Memory B cell (primary cell): Measurements from ENCODE around the gene SP3.

Source experiments
- ATAC-seq: fragments of 150-1000 bp; cut with Tn5 transposase; 2 replicates; pipeline ENCODE4 v1.10.0; 2021; ENCODE audit warnings: low read depth, mild to moderate bottlenecking, moderate library complexity
- DNase-seq, 2 donors: peaks; one replicate each; pipeline ENCODE4 v3.0.0; 2022; ENCODE audit warnings: low spot score in 2 of 2
- H3K27ac Mint-ChIP-seq: one replicate; pipeline ENCODE4 v1.8.0; 2022; ENCODE audit warnings: mild to moderate bottlenecking, moderate library complexity, mixed read lengths
- H3K27me3 Mint-ChIP-seq: one replicate; pipeline ENCODE4 v1.8.0; 2022; ENCODE audit warnings: mixed read lengths
- H3K36me3 Mint-ChIP-seq: one replicate; pipeline ENCODE4 v1.8.0; 2022; ENCODE audit warnings: mild to moderate bottlenecking, mixed read lengths
- H3K4me1 Mint-ChIP-seq: one replicate; pipeline ENCODE4 v1.8.0; 2022; ENCODE audit warnings: mixed read lengths
- H3K4me3 Mint-ChIP-seq: one replicate; pipeline ENCODE4 v1.8.0; 2022; ENCODE audit warnings: mild to moderate bottlenecking, moderate library complexity, mixed read lengths
- H3K9me3 Mint-ChIP-seq: one replicate; pipeline ENCODE4 v1.8.0; 2022; ENCODE audit warnings: mixed read lengths

The SP3 gene

DNA sequence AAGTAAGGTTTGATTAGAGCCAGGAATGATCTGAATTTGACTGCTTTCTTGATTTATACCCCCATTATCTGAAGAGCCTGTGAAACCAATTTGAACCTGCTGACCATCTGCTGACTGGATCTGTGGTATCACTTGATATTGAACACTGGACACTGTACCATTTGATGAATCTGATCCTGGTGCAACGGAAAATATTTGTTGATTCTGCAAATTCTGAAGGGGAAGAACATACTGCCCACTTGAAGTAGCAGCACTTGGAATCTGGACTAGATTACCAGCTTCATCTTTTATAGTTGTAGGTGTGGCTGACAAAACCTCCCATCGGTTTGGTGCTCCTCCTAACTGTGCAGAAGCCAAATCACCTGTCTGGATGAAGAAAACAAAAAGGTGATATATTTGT lies 9.3 kb downstream of the SP3 start:
- Mint-ChIP-seq H3K36me3 (peaks cover 40% of the 10 kb centered on the region), H3K4me1 (peaks cover 52% of the 10 kb centered on the region), H3K27me3 (no peaks in the 10 kb centered on the region), H3K9me3 (peaks cover 2% of the 10 kb centered on the region), H3K4me3 (no peak overlapping the region), H3K27ac (peak overlapping the region; percentile 81)
- ATAC-seq (no peak), DNase-seq (no peak)

DNA sequence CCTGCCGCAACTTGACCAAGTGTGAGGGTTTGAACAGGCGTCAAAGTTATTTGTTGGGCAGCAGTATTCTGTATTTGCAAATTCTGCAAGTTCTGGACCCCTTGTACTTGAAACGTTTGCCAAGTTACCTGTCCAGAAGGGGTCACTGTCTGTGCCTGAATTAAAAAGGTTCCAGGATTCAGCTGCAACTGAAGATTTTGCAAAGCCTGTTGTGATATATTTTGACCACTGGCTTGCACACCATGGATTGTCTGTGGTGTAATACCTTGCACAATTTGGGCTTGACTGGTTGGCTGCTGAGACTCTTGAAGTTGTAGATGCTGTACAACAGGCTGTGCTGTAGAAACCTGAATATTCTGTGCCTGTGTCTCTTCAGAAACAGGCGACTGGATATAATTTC lies 10.2 kb downstream of the SP3 start:
- H3K4me1 Mint-ChIP-seq = peaks cover 50% of the 10 kb centered on the region
- ATAC-seq (peak; percentile 27), DNase-seq (no peak)
- peak overlapping the region; percentile 81 for H3K27ac Mint-ChIP-seq
- no peak overlapping the region for H3K4me3 Mint-ChIP-seq
- H3K9me3 Mint-ChIP-seq = peaks cover 2% of the 10 kb centered on the region
- peaks cover 34% of the 10 kb centered on the region for H3K36me3 Mint-ChIP-seq
- H3K27me3 Mint-ChIP-seq = no peaks in the 10 kb centered on the region

DNA sequence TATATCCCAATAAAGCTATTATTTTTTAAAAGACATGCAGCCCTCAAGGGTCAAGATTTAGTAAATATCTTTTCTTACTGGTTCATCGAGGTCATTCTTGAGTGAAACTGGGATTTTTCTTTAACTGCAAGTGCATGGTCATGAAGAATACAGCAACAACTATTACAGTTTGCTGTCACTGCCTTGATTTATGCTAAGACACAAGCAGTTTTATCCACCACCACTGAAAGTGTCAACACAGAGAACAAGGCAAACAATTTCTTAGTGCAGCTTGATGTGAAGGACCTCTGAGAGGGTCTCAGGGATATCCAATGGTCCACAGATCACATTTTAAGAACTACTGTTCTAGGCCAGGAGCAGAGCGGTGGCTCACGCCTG lies 12.1 kb downstream of the SP3 start:
- Mint-ChIP-seq H3K4me1 (peaks cover 46% of the 10 kb centered on the region), H3K4me3 (no peak overlapping the region), H3K36me3 (peaks cover 27% of the 10 kb centered on the region), H3K27me3 (no peaks in the 10 kb centered on the region), H3K9me3 (no peaks in the 10 kb centered on the region), H3K27ac (peak overlapping the region; percentile 43)
- ATAC-seq = no peak
- no peak for DNase-seq

- H3K4me3 Mint-ChIP-seq = peak overlapping the region; percentile 37
- H3K9me3 Mint-ChIP-seq = no peaks in the 10 kb centered on the region
- peaks cover 50% of the 10 kb centered on the region for H3K4me1 Mint-ChIP-seq
- peaks cover 31% of the 10 kb centered on the region for H3K36me3 Mint-ChIP-seq
- ATAC-seq (no peak), DNase-seq (no peak)
- H3K27me3 Mint-ChIP-seq = no peaks in the 10 kb centered on the region
- H3K27ac Mint-ChIP-seq = peak overlapping the region; percentile 43
Measured at GRCh38 chr2:173952267-173953046, 12.7 kb downstream of the SP3 start.

DNA sequence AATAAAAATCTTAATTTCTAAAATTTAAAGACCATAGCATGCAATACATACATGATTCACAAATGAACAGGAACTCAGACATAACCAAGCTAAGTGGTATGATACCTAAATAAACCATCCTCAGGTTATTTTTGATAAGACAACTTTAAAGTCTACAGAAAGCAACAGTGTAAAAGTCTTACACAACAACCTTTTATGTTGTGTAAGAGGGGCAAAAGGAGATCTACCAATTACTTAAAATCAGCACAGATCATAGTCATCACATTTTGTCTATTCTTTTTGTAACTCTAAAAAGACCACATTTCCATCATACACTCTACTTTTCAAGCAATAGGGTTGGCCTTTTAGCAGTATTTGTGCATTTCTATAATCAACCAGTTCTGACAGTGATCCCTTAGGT lies 16.3 kb downstream of the SP3 start:
- Mint-ChIP-seq H3K4me1 (peaks cover 36% of the 10 kb centered on the region), H3K27me3 (no peaks in the 10 kb centered on the region), H3K27ac (no peak overlapping the region), H3K36me3 (peaks cover 25% of the 10 kb centered on the region), H3K4me3 (no peak overlapping the region), H3K9me3 (no peaks in the 10 kb centered on the region)
- ATAC-seq = no peak
- DNase-seq = no peak

- H3K9me3 Mint-ChIP-seq = no peaks in the 10 kb centered on the region
- H3K4me1 Mint-ChIP-seq = peaks cover 41% of the 10 kb centered on the region
- ATAC-seq (no peak), DNase-seq (no peak)
- no peak overlapping the region for H3K27ac Mint-ChIP-seq
- H3K27me3 Mint-ChIP-seq = no peaks in the 10 kb centered on the region
- H3K36me3 Mint-ChIP-seq = peaks cover 26% of the 10 kb centered on the region
- no peak overlapping the region for H3K4me3 Mint-ChIP-seq
Measured at GRCh38 chr2:173948198-173948597, 17.0 kb downstream of the SP3 start.

DNA sequence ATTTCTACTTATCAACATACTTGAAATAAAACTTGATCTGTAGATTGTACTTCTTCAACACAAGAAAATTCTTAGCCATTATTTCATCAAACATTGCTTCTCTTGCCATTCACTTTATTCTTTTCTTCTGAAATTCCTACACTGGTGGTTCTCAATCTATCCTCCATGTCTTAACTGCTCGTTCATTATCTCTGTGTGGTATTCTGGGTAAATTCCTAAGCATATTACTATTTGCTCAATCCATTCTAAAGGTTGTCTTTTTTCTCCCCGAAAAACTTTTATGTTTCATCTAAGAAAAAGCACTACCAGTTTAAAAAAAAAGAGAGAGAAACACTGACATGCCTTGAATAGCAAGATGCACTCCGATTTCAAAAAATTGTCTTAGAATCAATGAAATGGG lies 18.0 kb downstream of the SP3 start:
- Mint-ChIP-seq H3K27ac (peak overlapping the region; percentile 72), H3K36me3 (peaks cover 17% of the 10 kb centered on the region), H3K9me3 (no peaks in the 10 kb centered on the region), H3K4me3 (no peak overlapping the region), H3K27me3 (no peaks in the 10 kb centered on the region), H3K4me1 (peaks cover 42% of the 10 kb centered on the region)
- DNase-seq (no peak), ATAC-seq (no peak)

DNA sequence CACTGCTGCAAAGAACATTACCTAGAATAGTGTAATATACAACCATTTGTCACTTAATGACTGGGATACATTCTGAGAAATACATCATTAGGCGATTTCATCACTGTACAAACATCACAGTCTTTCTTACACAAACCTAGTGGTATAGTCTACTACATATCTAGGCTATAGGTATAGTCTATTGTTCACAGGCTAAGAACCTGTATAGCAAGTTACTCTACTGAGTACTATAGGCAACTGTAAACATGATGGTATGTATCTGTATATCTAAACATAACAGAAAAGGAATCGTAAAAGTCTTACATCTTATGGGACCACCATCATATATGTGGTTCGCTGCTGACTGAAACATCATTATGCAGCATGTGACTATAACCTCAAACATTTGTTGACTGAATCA lies 21.4 kb downstream of the SP3 start:
- no peak overlapping the region for H3K27ac Mint-ChIP-seq
- DNase-seq = no peak
- H3K4me3 Mint-ChIP-seq = no peak overlapping the region
- ATAC-seq = no peak
- no peaks in the 10 kb centered on the region for H3K9me3 Mint-ChIP-seq
- peaks cover 49% of the 10 kb centered on the region for H3K4me1 Mint-ChIP-seq
- peaks cover 17% of the 10 kb centered on the region for H3K36me3 Mint-ChIP-seq
- H3K27me3 Mint-ChIP-seq = no peaks in the 10 kb centered on the region

- ATAC-seq = no peak
- no peak overlapping the region for H3K27ac Mint-ChIP-seq
- H3K4me3 Mint-ChIP-seq = no peak overlapping the region
Measured at GRCh38 chr2:173942861-173943523, 22.2 kb downstream of the SP3 start.

DNA sequence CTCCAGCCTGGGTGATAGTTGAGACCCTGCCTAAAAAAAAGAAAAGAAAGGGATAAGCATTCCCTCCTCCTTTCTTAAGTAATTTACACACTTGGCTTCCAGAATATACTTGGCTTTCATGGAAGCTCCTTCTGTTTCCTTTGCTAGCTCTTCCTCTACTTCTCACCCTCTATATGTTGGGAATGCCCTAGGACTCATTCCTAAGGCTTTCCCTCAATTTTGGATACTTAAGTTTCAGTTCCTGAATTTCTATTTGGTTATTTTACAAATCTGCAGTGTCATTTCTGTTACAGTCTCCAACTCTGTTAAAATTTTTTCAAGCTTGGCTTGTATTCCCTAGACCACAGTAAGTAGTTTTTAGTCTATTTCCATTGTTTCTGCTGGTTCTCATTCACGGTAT lies 23.6 kb downstream of the SP3 start:
- Mint-ChIP-seq H3K36me3 (peaks cover 10% of the 10 kb centered on the region), H3K27me3 (no peaks in the 10 kb centered on the region), H3K9me3 (no peaks in the 10 kb centered on the region), H3K4me3 (peak overlapping the region; percentile 52), H3K27ac (peak overlapping the region; percentile 83), H3K4me1 (peaks cover 44% of the 10 kb centered on the region)
- ATAC-seq (no peak), DNase-seq (no peak)

More at GRCh38 chr2:173942861-173943523, 22.2 kb downstream of the SP3 start:
- Mint-ChIP-seq H3K9me3 (no peaks in the 10 kb centered on the region), H3K36me3 (peaks cover 19% of the 10 kb centered on the region), H3K27me3 (no peaks in the 10 kb centered on the region), H3K4me1 (peaks cover 50% of the 10 kb centered on the region)
- DNase-seq = no peak

GRCh38 chr2:173940208-173941020 lies 24.8 kb downstream of the SP3 start:
- Mint-ChIP-seq H3K4me3 (peak overlapping the region; percentile 52), H3K27ac (peak overlapping the region; percentile 83)
- no peak for DNase-seq

GRCh38 chr2:173938700-173939384 lies 26.3 kb downstream of the SP3 start:
- peaks cover 41% of the 10 kb centered on the region for H3K4me1 Mint-ChIP-seq

More at GRCh38 chr2:173940208-173941020, 24.8 kb downstream of the SP3 start:
- peak; percentile 29 for ATAC-seq
- H3K9me3 Mint-ChIP-seq = no peaks in the 10 kb centered on the region
- H3K4me1 Mint-ChIP-seq = peaks cover 43% of the 10 kb centered on the region
- peaks cover 10% of the 10 kb centered on the region for H3K36me3 Mint-ChIP-seq
- no peaks in the 10 kb centered on the region for H3K27me3 Mint-ChIP-seq

DNA sequence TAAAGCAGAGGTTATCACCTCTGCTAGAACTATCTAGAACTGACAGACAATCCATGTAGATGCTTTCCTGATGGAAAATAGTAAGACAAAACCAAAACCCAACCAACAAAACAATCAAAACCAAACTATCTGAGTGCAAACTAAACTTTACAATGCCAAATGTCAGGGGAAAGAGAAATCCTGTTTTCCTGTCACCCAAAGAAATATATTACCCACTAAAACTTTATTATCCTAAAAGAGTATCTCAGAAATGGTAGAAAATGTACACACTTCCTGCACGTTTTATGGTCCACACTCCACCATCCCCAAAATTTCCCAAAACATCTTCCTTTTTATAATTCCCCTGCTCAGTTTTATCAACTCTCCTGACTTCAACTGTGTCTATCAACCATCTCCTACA lies 29.9 kb downstream of the SP3 start:
- no peak overlapping the region for H3K27ac Mint-ChIP-seq
- H3K9me3 Mint-ChIP-seq = no peaks in the 10 kb centered on the region
- peaks cover 7% of the 10 kb centered on the region for H3K36me3 Mint-ChIP-seq
- DNase-seq = no peak
- peaks cover 15% of the 10 kb centered on the region for H3K4me1 Mint-ChIP-seq
- H3K4me3 Mint-ChIP-seq = no peak overlapping the region
- no peak for ATAC-seq
- H3K27me3 Mint-ChIP-seq = no peaks in the 10 kb centered on the region

More at GRCh38 chr2:173938700-173939384, 26.3 kb downstream of the SP3 start:
- H3K27ac Mint-ChIP-seq = no peak overlapping the region
- H3K4me3 Mint-ChIP-seq = no peak overlapping the region
- H3K36me3 Mint-ChIP-seq = peaks cover 10% of the 10 kb centered on the region
- DNase-seq (no peak), ATAC-seq (no peak)
- no peaks in the 10 kb centered on the region for H3K9me3 Mint-ChIP-seq
- no peaks in the 10 kb centered on the region for H3K27me3 Mint-ChIP-seq
